HG02623 (cell line): ENCODE results near the gene FBN1.

Source experiments
- ATAC-seq: cut with Tn5 transposase; IDR thresholded peaks from one replicate; pipeline ENCODE4 v1.9.1; 2021; ENCODE audit warnings: moderate library complexity; ENCODE audit not compliant: unreplicated experiment

Gene FBN1

DNA sequence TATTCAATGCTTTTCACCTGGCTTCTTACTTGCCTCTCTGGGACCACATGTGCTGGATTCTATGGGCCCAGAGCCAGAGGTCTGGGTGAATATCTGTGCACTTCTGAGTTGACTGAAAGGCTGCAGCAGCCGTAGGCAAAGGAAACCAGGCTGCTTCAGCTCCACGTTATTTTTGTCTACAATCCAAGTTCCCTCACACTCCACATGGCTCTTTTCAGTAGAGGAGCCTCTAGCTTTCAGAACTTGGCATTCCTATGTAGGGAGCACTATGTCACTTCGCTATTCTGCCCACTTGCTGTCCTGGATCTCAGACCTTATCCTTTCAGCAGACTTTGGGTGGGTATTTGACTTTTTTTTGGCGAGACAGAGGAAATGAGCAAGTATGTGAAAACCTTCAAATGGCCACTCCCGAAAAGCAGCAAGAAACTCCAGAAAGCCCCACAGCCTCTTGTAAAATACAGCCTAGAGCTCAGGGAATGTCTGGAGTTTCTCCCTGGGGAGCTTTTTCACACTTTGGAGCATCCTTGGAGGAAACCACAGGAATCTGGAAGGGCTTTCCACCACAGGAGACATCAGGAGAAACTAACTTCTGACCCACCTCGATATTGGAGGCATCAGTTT lies 233.4 kb downstream of the FBN1 start:
- no peak for ATAC-seq

DNA sequence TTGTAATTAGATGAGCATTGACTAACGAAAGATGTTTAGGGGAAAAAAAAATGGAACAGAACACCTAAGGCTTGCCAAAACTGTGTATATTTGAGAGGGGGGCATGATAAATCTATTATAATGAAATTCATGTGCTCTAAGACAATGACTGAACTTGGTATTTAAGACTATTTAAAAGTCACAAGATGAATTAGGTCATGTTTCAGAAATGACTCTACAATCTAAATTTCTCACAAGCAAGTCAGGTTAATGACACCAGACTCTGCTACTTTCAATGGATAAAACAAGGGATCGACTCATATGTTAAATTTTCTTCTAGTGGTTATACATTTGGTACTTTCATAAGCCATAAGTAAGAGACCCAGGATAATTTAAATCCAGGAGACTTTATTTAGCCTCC lies 235.9 kb downstream of the FBN1 start:
- no peak for ATAC-seq

- ATAC-seq, result no peak
These were observed 237.2 kb downstream of the FBN1 start for GRCh38 chr15:48408327-48408726.

- ATAC-seq, result no peak
These were observed 237.9 kb downstream of the FBN1 start for GRCh38 chr15:48407646-48408045.

DNA sequence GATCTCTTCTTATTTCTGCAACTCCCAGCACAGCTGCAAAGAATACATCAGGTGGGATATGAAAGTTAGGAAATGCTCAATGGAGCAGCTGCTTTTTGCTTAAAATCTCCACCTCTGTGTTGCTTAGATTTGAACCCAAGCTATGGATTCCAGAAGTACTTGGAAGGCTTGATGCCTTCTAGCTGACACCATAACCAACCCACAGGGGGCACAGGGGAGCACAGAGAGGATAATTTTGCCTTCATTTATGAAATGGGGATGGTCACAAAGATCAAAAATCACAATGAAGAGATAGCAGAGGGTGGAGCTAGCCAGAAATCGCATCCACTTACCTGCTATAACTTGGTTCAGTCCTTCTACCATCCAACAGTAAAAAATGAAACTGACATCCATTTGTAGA lies 238.6 kb downstream of the FBN1 start:
- ATAC-seq, result no peak

- no peak for ATAC-seq
These were observed 239.1 kb downstream of the FBN1 start for GRCh38 chr15:48406266-48406891.

GRCh38 chr15:48402427-48403177 lies 242.9 kb downstream of the FBN1 start:
- no peak for ATAC-seq

GRCh38 chr15:48400086-48400485 lies 245.4 kb downstream of the FBN1 start:
- ATAC-seq, result no peak

DNA sequence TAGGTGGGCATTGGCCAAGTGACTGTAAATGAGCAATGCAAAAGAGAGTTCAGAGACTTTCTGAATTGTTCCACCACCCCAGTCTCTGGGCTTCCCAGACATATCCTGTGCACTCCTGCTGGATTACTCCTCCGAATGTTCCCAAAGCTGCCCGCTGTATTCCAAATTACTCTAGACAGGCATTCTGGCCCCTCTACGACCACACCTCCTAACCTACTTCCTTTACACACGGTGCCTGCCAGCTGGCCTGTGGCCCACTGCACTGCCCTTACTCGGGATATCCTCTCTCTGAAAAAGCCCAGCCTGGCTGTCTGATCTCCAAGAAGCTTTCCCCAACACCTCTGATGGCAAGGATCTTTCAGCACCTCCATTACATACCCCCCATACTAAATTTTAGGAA lies 247.7 kb downstream of the FBN1 start:
- no peak for ATAC-seq

DNA sequence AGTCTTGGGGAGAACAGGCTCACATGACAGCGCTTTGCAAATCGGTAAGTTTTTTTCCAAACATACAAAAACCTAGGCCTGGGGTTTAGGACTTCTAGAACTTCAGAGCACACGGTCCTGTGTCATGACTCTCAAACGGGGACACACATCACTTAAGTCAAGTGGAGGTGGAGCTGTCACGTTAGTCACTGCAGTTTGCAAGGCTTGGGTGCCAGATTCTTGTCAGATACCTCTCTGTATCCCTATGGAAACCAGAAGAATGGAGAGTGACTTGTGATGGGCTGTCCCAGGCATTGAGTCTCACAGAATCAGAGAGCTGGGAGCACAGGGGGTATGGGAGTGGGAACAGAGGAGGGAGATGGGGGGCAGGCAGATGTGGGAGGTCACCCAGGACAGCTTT lies 249.5 kb downstream of the FBN1 start:
- no peak for ATAC-seq

DNA sequence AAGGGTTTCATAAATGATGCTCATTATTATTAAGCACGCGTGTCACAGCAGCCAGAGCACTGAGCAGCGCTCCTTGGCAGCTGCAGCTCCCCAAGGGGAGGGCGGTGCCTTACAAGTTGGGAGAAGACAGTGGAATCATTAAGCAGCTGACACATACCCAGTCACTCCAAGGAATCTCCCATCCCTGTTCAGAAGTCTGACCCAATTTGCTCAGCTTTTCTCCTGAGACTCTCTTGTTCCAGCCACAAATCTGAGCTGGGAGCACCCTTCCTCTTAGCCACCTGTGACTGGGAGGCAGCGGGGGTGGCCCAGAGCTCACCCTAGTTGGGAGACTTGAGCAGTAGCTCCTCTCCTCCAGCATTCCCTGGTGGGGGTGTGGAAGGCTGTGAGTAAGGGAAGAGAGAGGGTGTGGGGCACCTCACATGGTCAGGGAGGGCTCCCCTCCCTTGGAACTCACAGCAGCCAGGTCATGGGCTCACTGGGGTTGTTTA lies 249.9 kb downstream of the FBN1 start:
- ATAC-seq, result no peak

DNA sequence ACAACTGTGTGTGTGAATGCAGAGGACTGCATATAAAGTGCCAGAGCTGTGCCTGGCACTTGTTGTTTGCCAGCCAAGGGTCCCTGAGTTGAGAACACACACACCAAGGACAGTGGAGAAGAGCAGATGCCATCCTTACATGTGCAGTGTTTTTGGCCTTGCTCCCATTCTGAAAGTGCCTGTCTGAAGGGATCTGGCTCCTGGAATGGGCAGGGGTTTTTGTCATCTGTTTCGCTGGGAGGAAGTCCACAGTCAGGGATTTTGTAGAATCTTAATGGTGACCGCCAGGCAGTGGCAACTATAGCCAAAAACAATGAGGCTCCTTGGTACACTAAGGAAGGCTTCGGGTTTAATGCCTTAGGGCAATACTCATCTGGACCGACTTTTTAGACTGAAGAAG lies 250.5 kb downstream of the FBN1 start:
- no peak for ATAC-seq

- ATAC-seq, result no peak
These were observed 251.6 kb downstream of the FBN1 start for GRCh38 chr15:48393645-48394506.

DNA sequence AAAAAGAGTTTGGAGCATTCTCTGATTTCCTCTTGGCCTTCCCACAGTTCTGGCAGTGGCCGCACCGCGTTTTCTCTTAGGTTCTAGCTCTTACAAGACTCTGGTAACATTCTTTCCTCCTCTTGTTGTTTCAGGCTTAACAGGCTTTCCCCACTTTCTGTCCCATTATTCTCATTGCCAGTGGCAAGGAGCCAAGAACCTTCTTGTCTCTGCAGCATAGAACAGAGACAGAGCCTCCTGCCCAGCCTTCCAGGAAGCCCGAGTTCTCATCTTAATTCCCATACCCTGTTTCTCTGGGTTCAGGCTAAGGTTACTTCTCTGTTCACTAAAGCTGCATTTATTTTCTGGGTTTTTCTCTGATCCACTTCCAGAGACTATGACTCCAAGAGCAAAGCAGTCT lies 253.2 kb downstream of the FBN1 start:
- no peak for ATAC-seq

- ATAC-seq, result no peak
These were observed 253.6 kb downstream of the FBN1 start for GRCh38 chr15:48391950-48392349.

GRCh38 chr15:48389691-48390143 lies 255.8 kb downstream of the FBN1 start:
- no peak for ATAC-seq

DNA sequence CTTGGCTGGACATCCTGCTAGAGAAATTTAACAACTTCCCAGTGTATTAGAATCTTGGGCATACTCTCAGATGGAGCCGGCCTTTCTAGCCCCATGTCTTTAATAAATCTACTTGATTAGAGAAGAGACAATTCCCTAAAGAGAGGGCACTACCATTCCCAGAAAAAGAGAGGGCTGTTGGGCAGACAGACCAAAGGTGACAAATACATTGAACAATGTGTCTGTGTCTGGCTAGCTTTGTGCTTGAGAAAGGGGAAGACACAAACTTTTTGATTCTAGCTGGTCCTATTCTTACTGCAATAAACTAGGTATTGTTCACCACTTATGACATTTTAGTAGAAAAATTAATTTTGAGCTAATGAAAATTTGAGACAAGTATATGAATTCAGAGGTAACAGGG lies 256.6 kb downstream of the FBN1 start:
- no peak for ATAC-seq

DNA sequence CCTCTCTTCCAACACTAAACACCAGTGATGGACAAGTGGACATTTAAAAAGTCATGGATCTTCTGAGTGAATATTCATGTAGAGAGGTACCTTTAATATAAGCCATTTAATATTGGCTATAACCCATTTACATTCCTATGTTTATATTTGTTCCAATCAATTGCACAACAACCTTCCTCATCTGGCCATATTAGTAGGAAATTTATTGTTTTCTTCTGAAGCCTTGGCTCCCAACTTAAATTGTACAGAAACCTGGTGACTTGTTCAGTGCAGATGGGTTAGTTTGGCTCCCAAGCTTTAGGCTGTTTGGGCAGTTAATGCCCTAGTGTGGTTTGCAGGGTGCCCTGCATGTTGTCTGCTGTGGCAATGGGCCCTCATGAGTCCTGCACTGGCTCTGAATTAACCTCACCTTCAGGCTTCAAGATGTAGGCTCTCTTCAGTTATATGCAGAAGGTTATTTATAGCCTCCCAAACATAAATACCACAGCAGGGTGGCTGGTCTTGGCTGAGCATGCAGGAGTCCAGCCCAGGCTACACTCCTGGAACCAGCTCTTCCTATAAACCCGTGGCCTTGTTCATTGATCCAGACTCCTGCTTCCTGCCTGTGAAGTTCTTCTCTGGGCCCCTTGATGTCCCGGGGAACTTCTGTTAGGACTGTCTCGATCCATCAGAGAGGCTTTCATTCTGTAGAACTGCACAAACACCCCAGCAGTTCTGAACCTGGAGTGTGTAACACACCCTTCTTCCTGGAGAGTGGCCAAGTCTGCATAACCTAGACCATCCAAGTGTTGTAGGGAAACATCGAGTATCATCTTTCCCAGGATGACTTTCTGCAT lies 257.3 kb downstream of the FBN1 start:
- no peak for ATAC-seq

DNA sequence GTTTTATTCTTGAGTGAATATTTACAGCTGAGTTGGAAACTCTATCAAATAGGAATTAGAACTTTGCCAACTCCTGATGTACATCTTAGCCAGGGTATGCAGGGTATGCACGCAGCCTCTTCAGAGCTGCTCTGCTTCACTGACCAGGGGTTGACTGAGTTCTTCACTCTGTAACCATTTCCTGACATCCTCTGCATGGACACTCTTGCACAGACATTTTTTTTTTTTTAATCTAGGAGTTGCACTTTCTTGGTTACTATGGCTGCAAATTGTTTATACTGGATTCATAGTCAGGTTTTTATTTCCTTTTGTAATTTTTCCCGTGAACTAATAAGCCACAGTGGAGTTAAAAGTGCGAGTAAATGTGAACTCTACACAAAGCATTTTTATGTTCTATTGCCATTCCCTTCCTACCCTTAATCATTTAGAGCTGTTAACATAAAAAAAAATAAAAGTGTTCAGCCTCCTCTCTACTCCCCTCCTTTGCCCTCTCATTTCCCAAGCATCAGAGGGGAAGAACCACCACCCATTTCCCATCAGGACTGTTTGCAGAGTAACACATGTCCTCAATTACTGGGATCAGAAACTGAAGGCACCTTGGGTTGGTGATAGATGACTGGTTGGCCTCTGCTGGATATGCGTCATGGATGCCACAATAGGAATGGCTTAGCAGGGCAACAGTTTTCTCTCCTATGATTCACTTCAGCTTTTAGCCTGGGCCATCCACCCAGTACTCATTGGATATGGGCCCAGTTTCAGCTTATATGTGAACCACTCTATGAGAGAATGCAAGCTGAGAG lies 260.3 kb downstream of the FBN1 start:
- ATAC-seq, result no peak
